Panc1 (cell line): ENCODE measurements around the gene RPN2.

Experiments
- CTCF ChIP-seq: fragments of 450-650 bp; IDR thresholded peaks from 2 replicates; pipeline ENCODE4 v1.5.1; 2017; ENCODE audit warnings: mild to moderate bottlenecking
- POLR2AphosphoS5 ChIP-seq: IDR thresholded peaks from 2 replicates; pipeline ENCODE4 v1.6.1; 2012; ENCODE audit warnings: mild to moderate bottlenecking, low read depth, low read length, moderate library complexity
- REST ChIP-seq, 2 experiments: IDR thresholded peaks; 2 replicates each; pipeline ENCODE4 v1.6.1; 2011 to 2012; ENCODE audit warnings: low read depth in 2 of 2, control low read depth in 1 of 2, low read length in 1 of 2, mild to moderate bottlenecking in 1 of 2, moderate library complexity in 1 of 2; ENCODE audit not compliant: insufficient read depth in 1 of 2
- SIN3A ChIP-seq: IDR thresholded peaks from 2 replicates; pipeline ENCODE4 v1.6.1; 2012; ENCODE audit warnings: low read depth, mild to moderate bottlenecking, low read length, moderate library complexity, borderline replicate concordance; ENCODE audit not compliant: insufficient read depth
- TCF7L2 ChIP-seq: IDR thresholded peaks from 2 replicates; pipeline ENCODE4 v1.6.1; 2011; ENCODE audit warnings: mild to moderate bottlenecking, low read depth, low read length, inconsistent platforms

GRCh38 chr20:37225146-37225545 is 46.0 kb downstream of the RPN2 start:
- no peak for TF ChIP-seq CTCF
- no peak for TF ChIP-seq TCF7L2
- no peak for TF ChIP-seq POLR2AphosphoS5
- no peak for TF ChIP-seq SIN3A
- no peak for TF ChIP-seq REST (IDR thresholded peaks at IDR 0.05; ENCODE audit: insufficient read depth in 1 of 2, low read depth in 2 of 2, low read length in 1 of 2)
